Psoas muscle (tissue), 8 donors: ENCODE measurements around the gene MYO1E. TPM values are rescaled to one million over a fixed set of nuclear protein-coding genes. Genes with fewer than 3 reads are reported as not detected.

Source experiments
- ATAC-seq, 4 donors: fragments of 200-7000 bp; cut with Tn5 transposase; one replicate each; pipeline ENCODE4 v1.9.1; 2020; ENCODE audit warnings: moderate library complexity in 3 of 4, mild to moderate bottlenecking in 2 of 4
- DNase-seq, 2 donors: peaks; one replicate each; pipeline ENCODE4 v3.0.0-alpha.2; 2020
- H3K27ac ChIP-seq: fragments of 200-600 bp; one replicate; pipeline ENCODE4 v1.8.0; 2022
- H3K27me3 ChIP-seq, 3 donors: fragments of 200-600 bp in 1 of 3; one replicate each; pipeline versions ENCODE4 v1.6.1 to v1.8.0; 2013 to 2022; ENCODE audit warnings: low read length in 2 of 3, mild to moderate bottlenecking in 2 of 3, moderate library complexity in 1 of 3; ENCODE audit not compliant: insufficient read depth in 3 of 3
- H3K36me3 ChIP-seq, 2 donors: fragments of 200-600 bp in 1 of 2; one replicate each; pipeline versions ENCODE4 v1.6.1 to v1.8.0; 2013 to 2022; ENCODE audit warnings: low read depth in 1 of 2, mild to moderate bottlenecking in 1 of 2, moderate library complexity in 1 of 2; ENCODE audit not compliant: insufficient read depth in 1 of 2
- H3K4me1 ChIP-seq: fragments of 200-600 bp; one replicate; pipeline ENCODE4 v1.8.0; 2022
- H3K4me3 ChIP-seq: fragments of 200-600 bp; one replicate; pipeline ENCODE4 v1.8.0; 2022; ENCODE audit warnings: mild to moderate bottlenecking
- H3K9me3 ChIP-seq: fragments of 200-600 bp; one replicate; pipeline ENCODE4 v1.8.0; 2022
- WGBS, 3 donors: extraction: QIAGEN DNeasy Blood & Tissue Kit; methylation state at CpG; one replicate each; pipeline versions ENCODE4 v1.1.6 to v1.1.7; 2013; 5-methylcytosine and 5-hydroxymethylcytosine counted together
- intact Hi-C, 2 donors: fragments of 100-400 bp; cut with DNase I; formaldehyde crosslinking; loops; one replicate each; pipeline versions ENCODE4 v1.11.0 to v1.14.2; 2022
- polyA plus RNA-seq, 3 donors: library from polyadenylated mRNA; stranded (reverse); fragments of 200-250 nt; gene quantifications; one replicate each; pipeline ENCODE4 v1.2.3, GENCODE V29; 2013
- total RNA-seq, 4 donors: library from RNA; stranded (reverse); fragmentation: NEBNext Ultra II Directional in 2 of 4; extraction: Animal tissue kit (Norgen Biotek cat#: 25700) in 2 of 4; gene quantifications; one replicate each; pipeline versions ENCODE4 v1.2.1 to v1.2.4, GENCODE V29; 2021 to 2023
- TF ChIP-seq, protein P1 (sequence below): fragments of 200-600 bp; IDR thresholded peaks from one replicate; pipeline ENCODE4 v1.8.0; 2022; ENCODE audit warnings: antibody characterized with exemption
- donor health status: healthy with polysubstance abuse.
- donor health status: DM: no; HTN: no; CAD: no; lungs with moderate emphysema.
- donor health status: Bipolar disorder and iron deficiency.
- donor health status: healthy.
- donor health status: DM: yes; HTN: yes; CAD: no.
- donor health status: DM: no; HTN: no; CAD: no.
- donor health status: DM: no; HTN: no; CAD: no.
- donor health status: DM: yes; HTN: yes; CAD: no.

The MYO1E gene
- total and polyA plus RNA-seq, 7 donors: 10.0 to 53.7 (median 26.3) TPM

DNA sequence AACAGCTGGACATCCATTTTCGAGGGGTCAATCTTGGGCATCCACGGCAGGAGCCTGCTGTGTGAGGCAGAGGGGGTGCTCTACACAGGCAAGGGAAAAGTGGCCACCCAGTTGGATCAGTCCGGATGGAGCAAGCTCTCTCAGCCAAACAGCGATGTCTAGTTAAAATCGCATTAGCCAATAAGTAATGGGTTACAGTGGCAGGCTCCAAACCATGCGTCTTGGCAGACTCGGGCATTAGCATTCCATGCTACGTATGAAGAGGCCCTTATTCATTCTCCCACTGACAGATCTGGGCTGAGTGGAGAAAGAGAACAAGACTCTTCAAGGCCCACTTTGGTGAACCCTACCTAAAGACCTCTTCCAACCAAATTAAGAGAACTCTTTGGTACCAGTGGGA lies 218.4 kb downstream of the MYO1E start:
- no peaks in the 10 kb centered on the region for H3K9me3 ChIP-seq
- no peak overlapping the region for H3K27ac ChIP-seq
- H3K27me3 ChIP-seq: no peaks in the 10 kb centered on the region
- TF ChIP-seq, protein P1, sequence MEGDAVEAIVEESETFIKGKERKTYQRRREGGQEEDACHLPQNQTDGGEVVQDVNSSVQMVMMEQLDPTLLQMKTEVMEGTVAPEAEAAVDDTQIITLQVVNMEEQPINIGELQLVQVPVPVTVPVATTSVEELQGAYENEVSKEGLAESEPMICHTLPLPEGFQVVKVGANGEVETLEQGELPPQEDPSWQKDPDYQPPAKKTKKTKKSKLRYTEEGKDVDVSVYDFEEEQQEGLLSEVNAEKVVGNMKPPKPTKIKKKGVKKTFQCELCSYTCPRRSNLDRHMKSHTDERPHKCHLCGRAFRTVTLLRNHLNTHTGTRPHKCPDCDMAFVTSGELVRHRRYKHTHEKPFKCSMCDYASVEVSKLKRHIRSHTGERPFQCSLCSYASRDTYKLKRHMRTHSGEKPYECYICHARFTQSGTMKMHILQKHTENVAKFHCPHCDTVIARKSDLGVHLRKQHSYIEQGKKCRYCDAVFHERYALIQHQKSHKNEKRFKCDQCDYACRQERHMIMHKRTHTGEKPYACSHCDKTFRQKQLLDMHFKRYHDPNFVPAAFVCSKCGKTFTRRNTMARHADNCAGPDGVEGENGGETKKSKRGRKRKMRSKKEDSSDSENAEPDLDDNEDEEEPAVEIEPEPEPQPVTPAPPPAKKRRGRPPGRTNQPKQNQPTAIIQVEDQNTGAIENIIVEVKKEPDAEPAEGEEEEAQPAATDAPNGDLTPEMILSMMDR: no peak
- no peak for DNase-seq
- no peak overlapping the region for H3K4me3 ChIP-seq
- H3K4me1 ChIP-seq: no peaks in the 10 kb centered on the region
- intact Hi-C loops: no loop called here
- WGBS, 3 donors: 77 to 89% (median 82%) methylated on average over 8 of the region's 8 CpGs
- ATAC-seq: peak in 3 of 4 donors; percentile 17 to 65 (median 50)
- peaks cover 9 to 84% of the 10 kb centered on the region in 2 donors for H3K36me3 ChIP-seq

DNA sequence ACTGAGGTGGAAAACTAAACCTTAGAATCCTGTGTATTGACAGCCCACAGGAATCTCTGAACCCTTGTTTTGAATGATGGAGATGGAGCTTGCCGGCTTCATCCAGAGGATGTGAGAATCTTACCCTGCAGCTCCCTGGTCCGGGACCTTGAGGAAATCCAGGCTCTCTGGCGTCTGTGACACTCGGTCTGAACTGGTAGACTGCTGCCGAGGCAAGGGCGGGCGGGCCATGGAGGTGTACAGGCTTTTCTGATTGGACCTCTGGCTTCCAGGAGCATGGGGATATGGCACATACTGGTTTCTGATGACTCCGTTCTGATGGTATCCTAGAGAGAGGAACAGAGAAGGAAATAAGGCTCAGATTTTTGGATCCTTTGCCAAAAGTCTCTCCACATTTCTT lies 219.2 kb downstream of the MYO1E start:
- DNase-seq (no peak), ATAC-seq (no peak)
- H3K27me3 ChIP-seq: no peaks in the 10 kb centered on the region
- H3K4me3 ChIP-seq: no peak overlapping the region
- 95 to 98% (median 97%) methylated on average over 8 of the region's 8 CpGs for WGBS, 3 donors
- no peak overlapping the region for H3K27ac ChIP-seq
- no peaks in the 10 kb centered on the region for H3K9me3 ChIP-seq
- peaks cover 7 to 82% of the 10 kb centered on the region in 2 donors for H3K36me3 ChIP-seq
- intact Hi-C loops: no loop called here
- H3K4me1 ChIP-seq: no peaks in the 10 kb centered on the region
- TF ChIP-seq, protein P1: no peak

- no peak for ATAC-seq
- intact Hi-C loops: no loop called here
Observed at GRCh38 chr15:59152694-59153450, 219.8 kb downstream of the MYO1E start.

GRCh38 chr15:59150185-59150584 lies 222.5 kb downstream of the MYO1E start:
- no peaks in the 10 kb centered on the region for H3K27me3 ChIP-seq
- 37 to 63% (median 47%) methylated on average over 2 of the region's 2 CpGs for WGBS, 3 donors
- TF ChIP-seq, protein P1: no peak
- intact Hi-C loops: no loop called here
- no peak overlapping the region for H3K4me3 ChIP-seq
- DNase-seq (no peak), ATAC-seq (no peak)
- H3K4me1 ChIP-seq: no peaks in the 10 kb centered on the region
- no peaks in the 10 kb centered on the region for H3K9me3 ChIP-seq
- no peak overlapping the region for H3K27ac ChIP-seq
- peaks cover 6 to 77% of the 10 kb centered on the region in 2 donors for H3K36me3 ChIP-seq

More at GRCh38 chr15:59152694-59153450, 219.8 kb downstream of the MYO1E start:
- Histone ChIP-seq H3K4me1 (no peaks in the 10 kb centered on the region), H3K27ac (no peak overlapping the region), H3K36me3 (peaks cover 4 to 82% of the 10 kb centered on the region in 2 donors), H3K4me3 (no peak overlapping the region), H3K27me3 (no peaks in the 10 kb centered on the region), H3K9me3 (no peaks in the 10 kb centered on the region)
- 89 to 93% (median 92%) methylated on average over 6 of the region's 6 CpGs for WGBS, 3 donors
- DNase-seq: no peak
- TF ChIP-seq, protein P1: no peak
